HAP-1 (cell line): ENCODE measurements around the gene KCNAB2.

ENCODE experiments used
- DNase-seq, 2 experiments: peaks; one replicate each; pipeline ENCODE4 v3.0.0-alpha.2; 2016 to 2020; ENCODE audit warnings: low spot score in 2 of 2
- H3K27me3 ChIP-seq: fragments of 250-450 bp; sonication (Bioruptor Pico); 2 replicates; pipeline ENCODE4 v1.5.1; 2020; ENCODE audit warnings: low read depth, mild to moderate bottlenecking, moderate library complexity
- H3K36me3 ChIP-seq: fragments of 250-450 bp; sonication (Bioruptor Pico); replicated peaks from 2 replicates; pipeline ENCODE4 v1.5.1; 2020; ENCODE audit warnings: mild to moderate bottlenecking
- H3K4me1 ChIP-seq: fragments of 250-450 bp; sonication (Bioruptor Pico); 2 replicates; pipeline ENCODE4 v1.5.1; 2020; ENCODE audit warnings: mild to moderate bottlenecking
- H3K4me3 ChIP-seq: fragments of 250-450 bp; sonication (Bioruptor Pico); 2 replicates; pipeline ENCODE4 v1.5.1; 2020; ENCODE audit warnings: mild to moderate bottlenecking, moderate library complexity
- H3K9me3 ChIP-seq: fragments of 250-450 bp; sonication (Bioruptor Pico); 2 replicates; pipeline ENCODE4 v1.5.1; 2020; ENCODE audit warnings: mild to moderate bottlenecking, moderate library complexity
- in situ Hi-C: fragments of 300-500 bp; cut with MboI; formaldehyde crosslinking; loops from 3 replicates; pipeline ENCODE4 v1.14.3; 2020; ENCODE audit warnings: low sequenced_read_pairs, inconsistent platforms, mixed read lengths

Gene KCNAB2

GRCh38 chr1:6130596-6130995, 84.9 kb downstream of the KCNAB2 start:
- Histone ChIP-seq H3K4me3 (no peak overlapping the region), H3K4me1 (no peaks in the 10 kb centered on the region), H3K36me3 (no peaks in the 10 kb centered on the region), H3K9me3 (peaks cover 6% of the 10 kb centered on the region; the same call in 1 of the 2 replicates), H3K27me3 (no peaks in the 10 kb centered on the region)
- in situ Hi-C loops: no loop called here
- DNase-seq: no peak

- Histone ChIP-seq H3K9me3 (peaks cover 6% of the 10 kb centered on the region; the same call in 1 of the 2 replicates), H3K4me3 (no peak overlapping the region), H3K27me3 (no peaks in the 10 kb centered on the region), H3K36me3 (no peaks in the 10 kb centered on the region), H3K4me1 (no peaks in the 10 kb centered on the region)
- in situ Hi-C loops: no loop called here
- DNase-seq: no peak
These were observed 85.9 kb downstream of the KCNAB2 start for GRCh38 chr1:6131561-6131960.

GRCh38 chr1:6133146-6133895, 87.6 kb downstream of the KCNAB2 start:
- no peak overlapping the region for H3K4me3 ChIP-seq
- no peaks in the 10 kb centered on the region for H3K27me3 ChIP-seq
- no peaks in the 10 kb centered on the region for H3K36me3 ChIP-seq
- DNase-seq: no peak
- in situ Hi-C loops: no loop called here
- H3K9me3 ChIP-seq: peaks cover 6% of the 10 kb centered on the region; the same call in 1 of the 2 replicates
- H3K4me1 ChIP-seq: no peaks in the 10 kb centered on the region

- Histone ChIP-seq H3K4me1 (no peaks in the 10 kb centered on the region), H3K4me3 (no peak overlapping the region), H3K27me3 (no peaks in the 10 kb centered on the region), H3K9me3 (peaks cover 6% of the 10 kb centered on the region; the same call in 1 of the 2 replicates), H3K36me3 (no peaks in the 10 kb centered on the region)
- DNase-seq: no peak
- in situ Hi-C loops: no loop called here
These were observed 88.5 kb downstream of the KCNAB2 start for GRCh38 chr1:6134206-6134605.

GRCh38 chr1:6134741-6135510, 89.2 kb downstream of the KCNAB2 start:
- Histone ChIP-seq H3K27me3 (no peaks in the 10 kb centered on the region), H3K4me3 (no peak overlapping the region), H3K9me3 (peaks cover 6% of the 10 kb centered on the region; the same call in 1 of the 2 replicates), H3K4me1 (no peaks in the 10 kb centered on the region), H3K36me3 (no peaks in the 10 kb centered on the region)
- DNase-seq: no peak
- in situ Hi-C loops: no loop called here

GRCh38 chr1:6136516-6137220, 91.0 kb downstream of the KCNAB2 start:
- no peak for DNase-seq
- in situ Hi-C loops: no loop called here
- Histone ChIP-seq H3K27me3 (no peaks in the 10 kb centered on the region), H3K4me1 (no peaks in the 10 kb centered on the region), H3K9me3 (peaks cover 6% of the 10 kb centered on the region; the same call in 1 of the 2 replicates), H3K4me3 (no peak overlapping the region), H3K36me3 (no peaks in the 10 kb centered on the region)

DNA sequence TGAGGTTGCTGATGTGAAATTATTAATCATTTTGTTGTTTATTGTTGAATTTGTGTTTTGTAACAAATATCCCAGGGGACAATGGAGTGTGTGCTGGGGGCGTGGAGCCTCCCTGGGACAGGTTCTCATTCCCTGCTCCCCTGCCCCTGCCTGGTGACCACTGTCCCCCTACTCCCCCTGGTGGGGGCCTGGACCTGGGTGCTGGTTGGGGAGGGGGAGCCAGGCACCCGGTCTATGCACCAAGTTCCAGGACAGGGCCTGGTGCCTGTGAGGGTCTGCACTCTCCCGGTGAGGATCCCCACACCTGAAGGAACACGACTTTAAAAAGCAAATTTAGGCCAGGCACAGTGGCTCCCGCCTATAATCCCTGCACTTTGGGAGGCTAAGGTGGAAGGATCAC, 92.1 kb downstream of the KCNAB2 start:
- in situ Hi-C loops: no loop called here
- no peaks in the 10 kb centered on the region for H3K9me3 ChIP-seq
- no peaks in the 10 kb centered on the region for H3K36me3 ChIP-seq
- no peaks in the 10 kb centered on the region for H3K27me3 ChIP-seq
- H3K4me1 ChIP-seq: no peaks in the 10 kb centered on the region
- no peak overlapping the region for H3K4me3 ChIP-seq
- DNase-seq: no peak

DNA sequence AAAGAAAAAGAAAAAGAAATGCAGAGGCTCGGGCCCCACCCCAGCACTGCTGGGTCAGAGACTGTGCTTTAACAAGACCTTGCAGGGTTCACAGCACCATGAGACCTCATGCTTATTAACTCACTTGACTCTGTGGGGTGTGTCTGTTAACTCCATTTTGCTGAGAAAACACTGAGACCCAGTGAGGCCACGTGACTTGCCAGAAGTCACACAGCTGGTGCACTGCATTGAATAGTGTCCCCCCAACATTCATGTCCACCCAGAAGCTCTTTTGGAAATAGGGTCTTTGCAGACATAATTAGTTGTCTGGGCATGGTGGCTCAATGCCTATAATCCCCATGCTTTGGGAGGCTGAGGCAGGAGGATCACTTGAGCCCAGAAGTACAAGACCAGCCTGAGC, 94.7 kb downstream of the KCNAB2 start:
- Histone ChIP-seq H3K36me3 (no peaks in the 10 kb centered on the region), H3K9me3 (no peaks in the 10 kb centered on the region), H3K4me1 (no peaks in the 10 kb centered on the region), H3K27me3 (no peaks in the 10 kb centered on the region), H3K4me3 (no peak overlapping the region)
- no peak for DNase-seq
- in situ Hi-C loops: no loop called here

DNA sequence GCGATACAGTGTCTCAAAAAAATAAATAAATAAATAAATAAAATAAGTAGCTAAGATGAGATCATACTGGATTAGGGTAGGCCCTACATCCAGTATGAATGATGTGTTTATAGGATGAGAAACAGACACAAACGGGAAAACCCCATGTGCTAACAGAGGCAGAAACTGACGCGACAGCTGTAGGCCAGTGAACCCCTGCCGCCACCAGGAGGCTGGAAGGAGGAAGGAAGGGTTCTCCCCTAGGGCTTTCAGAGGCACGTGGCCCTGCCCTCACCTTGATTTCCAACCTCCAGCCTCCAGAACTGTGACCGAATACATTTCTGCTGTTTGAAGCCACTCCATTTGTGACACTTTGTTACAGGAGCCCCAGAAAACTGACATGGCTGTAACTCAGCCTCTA, 95.9 kb downstream of the KCNAB2 start:
- DNase-seq: no peak
- no peaks in the 10 kb centered on the region for H3K9me3 ChIP-seq
- in situ Hi-C loops: no loop called here

GRCh38 chr1:6142036-6142621, 96.4 kb downstream of the KCNAB2 start:
- H3K36me3 ChIP-seq: no peaks in the 10 kb centered on the region
- H3K27me3 ChIP-seq: no peaks in the 10 kb centered on the region
- no peaks in the 10 kb centered on the region for H3K4me1 ChIP-seq
- no peaks in the 10 kb centered on the region for H3K9me3 ChIP-seq
- DNase-seq: no peak
- no peak overlapping the region for H3K4me3 ChIP-seq
- in situ Hi-C loops: no loop called here

More for the DNA sequence above, 95.9 kb downstream of the KCNAB2 start:
- Histone ChIP-seq H3K4me1 (no peaks in the 10 kb centered on the region), H3K27me3 (no peaks in the 10 kb centered on the region), H3K36me3 (no peaks in the 10 kb centered on the region), H3K4me3 (no peak overlapping the region)

GRCh38 chr1:6142734-6143133, 97.0 kb downstream of the KCNAB2 start:
- in situ Hi-C loops: no loop called here
- Histone ChIP-seq H3K4me3 (no peak overlapping the region), H3K36me3 (no peaks in the 10 kb centered on the region), H3K4me1 (no peaks in the 10 kb centered on the region), H3K9me3 (no peaks in the 10 kb centered on the region), H3K27me3 (no peaks in the 10 kb centered on the region)
- DNase-seq: no peak

DNA sequence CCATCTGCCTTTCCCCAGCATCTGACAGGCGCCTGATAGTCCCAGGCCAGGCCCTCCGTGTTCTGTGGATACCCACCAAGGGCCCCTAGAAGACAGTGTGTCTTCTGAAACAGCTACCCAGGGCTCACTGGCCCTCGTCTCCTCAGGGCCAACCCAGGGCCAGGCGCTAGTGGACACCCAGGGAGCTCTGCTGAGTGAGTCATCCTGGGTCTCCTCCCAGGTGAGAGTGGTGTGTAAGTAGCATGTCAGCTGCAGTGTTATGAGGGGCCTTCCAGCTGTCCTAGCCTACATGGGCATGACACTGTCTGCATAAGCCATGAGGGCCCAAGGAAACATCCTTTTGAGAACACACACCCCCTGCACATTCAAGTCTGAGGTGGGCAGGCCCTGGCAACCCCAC, 97.7 kb downstream of the KCNAB2 start:
- no peak for DNase-seq

GRCh38 chr1:6144175-6144574, 98.5 kb downstream of the KCNAB2 start:
- 0 out of 2 replicates have a peak, but pooled peaks cover 3% of the 10 kb centered on the region for H3K4me1 ChIP-seq
- no peaks in the 10 kb centered on the region for H3K36me3 ChIP-seq
- H3K27me3 ChIP-seq: no peaks in the 10 kb centered on the region; the same call in 1 of the 2 replicates
- no peak for DNase-seq
- no peaks in the 10 kb centered on the region for H3K9me3 ChIP-seq
- no peak overlapping the region for H3K4me3 ChIP-seq
- in situ Hi-C loops: no loop called here

More for the DNA sequence above, 97.7 kb downstream of the KCNAB2 start:
- Histone ChIP-seq H3K36me3 (no peaks in the 10 kb centered on the region), H3K27me3 (no peaks in the 10 kb centered on the region; the same call in 1 of the 2 replicates), H3K9me3 (no peaks in the 10 kb centered on the region), H3K4me3 (no peak overlapping the region), H3K4me1 (no peaks in the 10 kb centered on the region)
- in situ Hi-C loops: no loop called here
